ENCODE data around the gene ABLIM2. TPM values are rescaled to one million over a fixed set of nuclear protein-coding genes. Genes with fewer than 3 reads are reported as not detected.

Gene ABLIM2
- total RNA-seq, 1 experiment from 2014 or later: 1.0 TPM

GRCh38 chr4:8000721-8001491 is 157.7 kb downstream of the ABLIM2 start:
- Histone ChIP-seq H3K23ac (ENCODE audit: insufficient read length, low read depth, low read length) (no peak overlapping the region), H2BK120ac (ENCODE audit: low read depth, low read length, poor library complexity, severe bottlenecking) (no peak overlapping the region), H4K91ac (ENCODE audit: insufficient read length, low read depth, low read length) (no peak overlapping the region), H3K4me2 (ENCODE audit: insufficient read depth, insufficient read length, low read length) (no peak overlapping the region), H2BK15ac (ENCODE audit: low read depth, low read length) (no peak overlapping the region), H3K18ac (ENCODE audit: insufficient read length, low read depth, low read length) (no peak overlapping the region), H3K4ac (ENCODE audit: low read depth, low read length) (no peak overlapping the region), H3K79me1 (ENCODE audit: insufficient read depth, low read depth, low read length, poor library complexity, severe bottlenecking) (no peaks in the 10 kb centered on the region), H3K23me2 (ENCODE audit: insufficient read length, low read depth, low read length, poor library complexity, severe bottlenecking) (no peaks in the 10 kb centered on the region), H3K79me2 (ENCODE audit: insufficient read depth, low read length) (no peaks in the 10 kb centered on the region), H4K5ac (ENCODE audit: insufficient read length, low read depth, low read length) (no peak overlapping the region), H2BK5ac (ENCODE audit: insufficient read length, low read length) (no peak overlapping the region), H3K9ac (ENCODE audit: extremely low read depth, insufficient read length, low read length) (no peak overlapping the region), H4K20me1 (ENCODE audit: control insufficient read depth, insufficient read depth, insufficient read length) (no peaks in the 10 kb centered on the region), H2AFZ (ENCODE audit: low read length) (no peak overlapping the region), H2BK20ac (ENCODE audit: low read depth, low read length, poor library complexity, severe bottlenecking) (no peak overlapping the region), H3K27ac (ENCODE audit: insufficient read length, low read depth, low read length) (no peak overlapping the region), H2BK12ac (ENCODE audit: insufficient read length, low read depth, low read length) (no peak overlapping the region), H2AK5ac (ENCODE audit: insufficient read length, low read length) (no peak overlapping the region), H3K27me3 (ENCODE audit: insufficient read depth, low read length) (no peaks in the 10 kb centered on the region), H3K4me1 (ENCODE audit: insufficient read depth, low read length) (no peaks in the 10 kb centered on the region), H3K9me3 (ENCODE audit: control insufficient read depth, low read depth, low read length) (no peaks in the 10 kb centered on the region), H3T11ph (ENCODE audit: low read length) (no peak overlapping the region), H3K56ac (ENCODE audit: insufficient read length, low read depth, low read length) (no peak overlapping the region), H4K8ac (replicated peaks; ENCODE audit: insufficient read length, low read depth, low read length) (no peak overlapping the region), H3K14ac (ENCODE audit: insufficient read depth, low read length) (no peak overlapping the region; the same call in 1 of the 2 replicates)
- no peak overlapping the region for H3K4me3 Mint-ChIP-seq
- WGBS (ENCODE audit: extremely low coverage, insufficient read length, low lambda C conversion rate): no CpG with 5 or more reads among the region's 25 CpGs
- peaks cover 15 to 16% of the 10 kb centered on the region in 2 experiments for H3K4me1 Mint-ChIP-seq
- H3K27me3 Mint-ChIP-seq (ENCODE audit: low read depth): no peaks in the 10 kb centered on the region; the same call in 1 of the 2 replicates
- H3K27ac Mint-ChIP-seq: 0 out of 7 replicates have a peak overlapping the region, but pooled peaks of 1 of the 3 experiments have one; percentile 50
- no peak for TF ChIP-seq CTCF (conservative IDR thresholded peaks at IDR 0.05)
- DNase-seq: no peak
- no peaks in the 10 kb centered on the region; a peak in 1 of 5 replicates for H3K9me3 Mint-ChIP-seq
- H3K36me3 Mint-ChIP-seq (ENCODE audit: insufficient read depth in 1 of 3, low read depth in 3 of 3): no peaks in the 10 kb centered on the region; a peak in 1 of 7 replicates
